PFSK-1 (cell line): ENCODE results near the gene FKBP1A.
A peak's percentile ranks its signal among the peaks of the same experiment; 100 is the strongest.

Experiments used
- FOXP2 ChIP-seq: optimal IDR thresholded peaks from 2 replicates; pipeline ENCODE3; 2011; ENCODE audit warnings: borderline replicate concordance, control low read depth, inconsistent platforms; ENCODE audit not compliant: insufficient read depth; ENCODE audit errors: extremely low read length, extremely low read depth
- POLR2AphosphoS5 ChIP-seq: IDR thresholded peaks from 2 replicates; pipeline ENCODE4 v1.6.1; 2012; ENCODE audit warnings: low read depth, mild to moderate bottlenecking, control low read depth, low read length, moderate library complexity
- REST ChIP-seq, 2 experiments: IDR thresholded peaks; 2 replicates each; pipeline versions ENCODE4 v1.6.1 to v1.8.0; 2011 to 2012; ENCODE audit warnings: low read depth in 2 of 2, low read length in 2 of 2, control low read depth in 1 of 2, inconsistent platforms in 1 of 2, mild to moderate bottlenecking in 1 of 2, moderate library complexity in 1 of 2; ENCODE audit not compliant: insufficient read depth in 1 of 2
- SIN3A ChIP-seq: IDR thresholded peaks from 2 replicates; pipeline ENCODE4 v1.6.1; 2012; ENCODE audit warnings: mild to moderate bottlenecking, low read length, moderate library complexity, borderline replicate concordance; ENCODE audit not compliant: insufficient read depth
- TAF1 ChIP-seq: IDR thresholded peaks from 2 replicates; pipeline ENCODE4 v1.6.1; 2012; ENCODE audit warnings: low read length, control low read depth, borderline replicate concordance; ENCODE audit not compliant: insufficient read depth

FKBP1A gene

GRCh38 chr20:1418350-1418749 lies 25.5 kb upstream of the FKBP1A start:
- TF ChIP-seq SIN3A (peak; percentile 85; the same call in 1 of the 2 replicates), REST (IDR thresholded peaks at IDR 0.05; ENCODE audit: insufficient read depth in 1 of 2, low read depth in 2 of 2, low read length in 2 of 2) (peak in 1 of 2 experiments; percentile 77; a peak in 2 of 4 replicates), FOXP2 (peak; percentile 65), POLR2AphosphoS5 (0 out of 2 replicates have a peak, but pooled peaks have one; percentile 49), TAF1 (peak; percentile 65; the same call in 1 of the 2 replicates)

- no peak for TF ChIP-seq FOXP2
- no peak for TF ChIP-seq SIN3A
- no peak for TF ChIP-seq TAF1
- TF ChIP-seq POLR2AphosphoS5: no peak
- no peak for TF ChIP-seq REST (IDR thresholded peaks at IDR 0.05; ENCODE audit: insufficient read depth in 1 of 2, low read depth in 2 of 2, low read length in 2 of 2)
Measured at GRCh38 chr20:1417790-1418189, 24.9 kb upstream of the FKBP1A start.

GRCh38 chr20:1417273-1417672 lies 24.4 kb upstream of the FKBP1A start:
- TF ChIP-seq FOXP2 (no peak), TAF1 (no peak), SIN3A (no peak), REST (IDR thresholded peaks at IDR 0.05; ENCODE audit: insufficient read depth in 1 of 2, low read depth in 2 of 2, low read length in 2 of 2) (no peak), POLR2AphosphoS5 (no peak)

- TF ChIP-seq POLR2AphosphoS5 (no peak), REST (IDR thresholded peaks at IDR 0.05; ENCODE audit: insufficient read depth in 1 of 2, low read depth in 2 of 2, low read length in 2 of 2) (peak in 1 of 2 experiments; percentile 63; a peak in 1 of 4 replicates), FOXP2 (peak; percentile 84), SIN3A (no peak), TAF1 (no peak; the same call in 1 of the 2 replicates)
Measured at GRCh38 chr20:1415667-1416468, 23.0 kb upstream of the FKBP1A start.
